ENCODE data around the gene SLC4A2. TPM values are rescaled to one million over a fixed set of nuclear protein-coding genes. Genes with fewer than 3 reads are reported as not detected.

Gene SLC4A2
- polyA plus RNA-seq, 3 donors, result 98.8 to 120 (median 115) TPM

DNA sequence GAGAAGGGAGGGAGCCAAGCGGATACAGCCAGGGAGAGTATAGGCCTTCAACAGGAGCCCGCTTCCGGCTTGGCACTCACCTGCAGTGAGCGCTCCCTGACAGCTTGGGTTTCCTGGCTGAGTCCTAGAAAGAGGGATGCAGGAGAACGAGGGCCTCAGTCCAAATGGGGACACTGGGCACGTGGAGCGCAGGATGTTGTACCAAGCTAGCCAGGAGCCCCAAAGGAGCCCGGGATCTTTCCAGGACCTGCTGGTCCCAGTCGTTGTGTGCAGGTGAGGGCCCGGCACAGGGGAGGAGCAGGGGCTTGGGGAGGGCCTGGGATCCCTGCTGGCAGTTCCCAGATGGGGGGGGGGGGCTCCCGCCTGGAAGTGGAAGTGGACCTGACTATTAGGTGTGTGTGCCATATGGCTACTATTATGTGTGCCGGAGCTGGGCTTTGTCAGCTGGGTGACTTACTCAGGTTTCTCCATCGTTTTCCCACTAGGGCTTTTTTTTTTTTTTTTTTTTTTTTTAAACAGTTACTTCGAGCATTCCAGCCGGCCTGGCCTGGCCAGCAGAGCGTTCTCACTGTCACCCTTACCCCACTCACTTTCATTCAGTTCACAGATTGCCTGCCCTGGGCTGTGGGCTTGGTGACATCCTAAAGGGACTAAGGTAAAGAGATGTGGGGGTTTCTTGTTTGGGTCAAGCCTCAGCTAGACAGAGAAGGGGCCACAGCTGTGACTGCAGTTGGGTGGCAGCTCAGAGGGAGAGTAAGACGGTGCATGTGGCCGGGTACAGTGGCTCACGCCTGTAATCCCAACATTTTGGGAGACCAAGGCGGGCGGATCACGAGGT lies 30.7 kb downstream of the SLC4A2 start:
- no peak for DNase-seq

DNA sequence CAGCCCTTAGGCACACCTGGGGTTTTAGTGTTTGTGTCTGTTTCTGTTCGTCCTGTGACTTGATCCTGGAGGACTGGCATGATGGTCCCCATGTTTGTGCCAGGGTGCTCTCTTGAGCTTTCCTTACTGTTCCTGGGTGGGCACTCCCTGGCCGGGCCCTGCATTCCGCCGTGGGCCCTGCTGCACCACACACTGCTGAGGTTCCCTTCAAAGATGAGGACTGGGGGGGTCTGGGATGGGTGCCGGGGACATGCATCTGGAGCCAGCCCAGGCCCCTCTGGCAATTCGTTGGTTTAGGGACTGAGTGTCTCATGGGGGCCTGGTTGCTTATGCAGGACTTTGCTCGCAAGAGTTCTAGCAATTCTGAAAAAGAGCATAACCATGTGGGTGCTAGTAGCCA lies 31.6 kb downstream of the SLC4A2 start:
- no peak for DNase-seq

DNA sequence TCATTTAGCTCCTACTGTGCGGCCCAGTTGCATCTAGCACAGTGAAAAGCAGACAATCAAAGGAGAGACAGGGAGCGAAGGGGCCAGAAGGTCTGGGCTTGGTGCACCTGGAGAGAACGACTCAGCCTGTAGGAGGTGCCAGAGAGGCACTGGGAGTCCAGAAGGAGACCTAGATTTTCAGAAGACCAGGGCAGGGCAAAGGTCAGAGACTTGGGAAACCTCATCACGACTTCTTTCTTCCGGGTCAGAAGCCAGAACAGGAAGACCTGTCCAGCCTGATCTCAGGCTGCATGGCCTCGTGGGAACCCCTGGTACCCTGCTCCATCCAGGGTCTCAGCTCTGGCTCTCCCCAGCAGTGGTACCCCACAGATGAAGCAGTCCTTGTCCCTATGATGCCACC lies 32.0 kb downstream of the SLC4A2 start:
- DNase-seq, result no peak

DNA sequence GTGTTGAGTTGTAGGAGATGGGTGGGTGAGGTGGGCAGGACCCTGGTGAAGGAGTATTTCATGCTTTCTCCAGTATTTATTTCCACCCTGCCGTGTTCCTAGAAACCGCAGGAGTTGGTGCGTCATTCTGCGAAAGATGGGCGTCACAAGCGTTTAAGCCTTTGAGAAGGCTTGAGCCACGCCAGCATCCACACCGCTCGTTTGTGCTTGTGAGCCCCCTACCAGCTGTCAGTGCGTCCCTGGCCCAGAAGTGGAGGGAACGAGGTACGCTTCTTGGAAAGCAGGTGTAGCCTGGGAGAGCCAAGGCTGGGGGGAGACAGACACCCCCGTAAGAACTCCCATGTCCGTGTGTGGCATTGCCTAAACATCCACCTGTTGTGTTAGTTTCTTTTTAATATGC lies 32.6 kb downstream of the SLC4A2 start:
- no peak for DNase-seq

DNA sequence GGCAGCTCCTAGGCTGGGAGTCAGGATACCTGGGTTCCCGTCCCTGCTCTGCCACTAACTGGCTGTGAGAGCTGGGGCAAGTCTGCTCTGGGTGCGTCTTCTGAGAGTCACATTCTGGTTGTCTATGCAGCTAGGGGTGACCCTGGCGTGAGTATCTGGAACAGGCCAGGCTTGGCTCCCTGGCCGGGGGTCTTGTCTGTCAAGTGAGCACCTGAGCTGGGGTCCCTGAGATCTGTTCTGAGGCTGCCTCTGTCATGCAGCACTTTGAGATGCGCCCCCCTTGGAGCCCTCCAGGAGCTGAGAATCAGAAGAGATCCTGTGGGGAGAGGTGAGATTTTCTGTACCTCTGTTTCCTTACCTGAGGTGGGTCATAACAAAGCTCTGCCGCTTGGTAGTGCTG lies 34.4 kb downstream of the SLC4A2 start:
- DNase-seq, result no peak

DNA sequence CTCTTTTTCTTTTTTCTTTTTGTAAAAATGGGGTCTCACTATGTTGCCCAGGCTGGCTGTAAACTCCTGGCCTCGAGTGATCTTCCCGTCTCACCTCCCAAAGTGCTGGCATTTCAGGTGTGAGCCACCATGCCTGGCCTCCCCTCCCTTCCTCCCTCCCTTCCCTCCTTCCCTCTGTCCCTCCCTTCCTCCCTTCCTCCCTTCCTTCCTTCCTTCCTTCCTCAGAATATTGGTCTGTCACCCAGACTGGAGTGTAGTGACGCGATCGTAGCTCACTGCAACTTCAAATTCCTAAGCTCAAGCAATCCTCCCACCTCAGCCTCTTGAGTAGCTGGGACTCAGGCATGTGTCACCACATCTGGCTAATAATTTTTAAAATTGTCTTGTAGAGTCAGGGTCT lies 35.3 kb downstream of the SLC4A2 start:
- DNase-seq, result no peak

DNA sequence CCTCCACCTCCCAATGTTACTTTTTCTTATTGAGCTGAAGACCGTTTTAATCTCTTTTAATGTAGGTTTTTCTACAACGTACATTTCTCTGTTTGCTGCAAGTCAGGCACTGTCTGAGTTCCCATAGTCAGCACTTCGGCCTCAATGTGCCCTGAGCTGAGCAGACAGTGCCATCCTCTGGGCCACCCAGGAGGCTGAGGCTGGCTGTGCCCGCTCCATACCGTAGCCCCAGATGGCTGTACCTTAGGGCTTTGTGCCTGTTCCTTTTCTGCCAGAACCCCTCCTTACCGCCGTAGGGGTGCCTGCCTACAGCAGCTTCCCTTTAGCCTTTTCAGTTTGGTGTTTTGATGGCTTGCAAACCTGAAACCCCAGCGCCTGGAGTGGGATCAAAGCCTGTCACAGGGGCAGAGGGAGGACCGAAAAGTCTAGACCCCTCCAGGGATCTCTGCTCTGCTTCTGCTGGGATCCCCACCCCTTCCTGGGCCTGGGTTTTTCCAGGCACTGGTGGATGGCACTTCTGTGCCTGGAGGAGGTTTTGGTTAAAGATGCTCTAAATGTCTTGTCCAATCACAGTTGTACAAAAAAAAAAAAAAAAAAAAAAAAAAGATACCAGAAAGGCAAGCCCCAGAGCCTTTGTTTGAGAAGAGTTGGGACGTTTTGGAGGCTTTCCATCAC lies 35.9 kb downstream of the SLC4A2 start:
- no peak for DNase-seq

DNA sequence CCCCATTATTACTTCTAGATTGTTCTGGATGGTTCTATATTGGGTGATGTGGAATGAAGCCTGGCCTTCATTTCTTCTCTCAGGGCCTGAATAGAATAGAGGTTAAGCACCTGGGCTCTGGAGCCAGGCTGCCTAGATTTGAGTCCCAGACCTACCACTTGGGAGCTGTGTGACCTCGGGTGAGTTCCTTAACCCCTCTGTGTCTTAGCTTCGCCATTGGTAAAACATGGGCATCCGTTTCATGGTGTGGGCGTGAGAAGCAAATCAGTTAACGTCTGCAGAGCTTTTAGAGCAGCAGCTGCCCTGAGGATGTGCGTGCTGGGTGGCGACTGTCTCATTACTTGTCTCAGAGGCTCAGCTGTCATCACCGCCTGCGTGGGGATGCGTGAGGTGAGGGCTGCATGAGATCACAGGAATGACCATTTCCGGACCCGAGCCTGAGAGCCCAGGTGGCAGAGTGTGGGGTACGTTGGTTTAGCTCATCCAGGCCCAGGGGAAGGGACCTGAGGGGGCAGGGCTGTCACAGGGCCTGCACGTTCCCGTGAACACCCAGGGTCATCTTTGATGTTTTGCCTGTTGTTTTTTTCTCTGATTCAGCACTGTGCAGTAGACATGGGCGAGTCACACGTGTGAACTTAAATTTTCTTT lies 36.6 kb downstream of the SLC4A2 start:
- DNase-seq, result no peak

DNA sequence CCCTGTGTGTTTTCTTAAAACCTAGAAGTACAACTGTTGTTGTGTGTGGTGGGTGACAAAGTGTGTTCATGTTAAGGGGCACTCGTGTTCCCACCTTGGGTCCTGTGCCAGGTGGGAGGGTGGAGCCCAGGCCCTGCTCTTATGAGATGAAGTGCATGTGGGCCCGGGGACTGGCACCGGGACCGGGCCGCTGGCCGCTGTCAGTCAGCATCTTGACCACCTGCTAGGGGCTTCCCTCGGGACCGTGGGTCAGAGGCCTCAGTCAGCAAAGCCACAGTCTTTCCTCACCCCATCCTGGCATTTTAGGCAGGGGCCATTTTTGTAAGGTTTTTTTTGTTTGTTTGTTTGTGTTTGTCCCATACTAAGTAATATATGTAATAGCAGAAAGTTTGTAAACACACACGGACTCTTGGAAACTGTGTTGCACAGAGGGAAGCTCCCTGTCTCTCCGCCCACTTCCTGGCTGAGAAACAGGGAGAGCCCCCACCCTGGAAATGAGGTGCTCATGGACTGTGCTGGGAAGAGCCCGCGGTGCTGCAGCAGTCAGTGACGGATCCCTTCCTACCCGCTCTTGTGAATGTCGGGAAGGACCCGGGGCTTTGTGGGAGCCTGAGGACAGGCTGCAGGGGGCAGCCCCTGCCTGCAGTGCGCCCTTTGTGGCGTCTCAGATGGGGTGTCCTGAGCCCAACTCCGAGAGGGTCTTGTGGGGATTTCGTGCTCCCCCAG lies 40.3 kb downstream of the SLC4A2 start:
- DNase-seq, result no peak

DNA sequence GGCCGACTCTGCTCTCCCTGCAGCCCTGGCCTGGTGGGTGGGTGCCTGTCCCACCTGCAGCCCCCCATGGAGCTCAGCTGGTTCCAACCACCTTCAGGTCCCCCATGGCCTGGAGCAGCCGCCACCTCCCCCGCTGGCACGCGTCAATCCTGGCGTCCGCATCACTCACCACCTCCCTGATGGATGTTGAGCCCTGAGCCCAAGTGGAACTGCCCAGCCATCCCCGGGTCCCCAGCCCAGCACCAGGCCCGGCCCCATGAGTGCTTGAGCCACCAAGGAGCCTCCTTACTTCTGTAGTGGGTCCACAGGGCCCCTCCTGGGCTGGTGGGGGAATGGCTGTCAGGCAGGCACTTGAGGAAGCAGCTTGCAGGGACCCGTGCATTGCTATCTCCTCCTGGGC lies 41.5 kb downstream of the SLC4A2 start:
- DNase-seq, result no peak

DNA sequence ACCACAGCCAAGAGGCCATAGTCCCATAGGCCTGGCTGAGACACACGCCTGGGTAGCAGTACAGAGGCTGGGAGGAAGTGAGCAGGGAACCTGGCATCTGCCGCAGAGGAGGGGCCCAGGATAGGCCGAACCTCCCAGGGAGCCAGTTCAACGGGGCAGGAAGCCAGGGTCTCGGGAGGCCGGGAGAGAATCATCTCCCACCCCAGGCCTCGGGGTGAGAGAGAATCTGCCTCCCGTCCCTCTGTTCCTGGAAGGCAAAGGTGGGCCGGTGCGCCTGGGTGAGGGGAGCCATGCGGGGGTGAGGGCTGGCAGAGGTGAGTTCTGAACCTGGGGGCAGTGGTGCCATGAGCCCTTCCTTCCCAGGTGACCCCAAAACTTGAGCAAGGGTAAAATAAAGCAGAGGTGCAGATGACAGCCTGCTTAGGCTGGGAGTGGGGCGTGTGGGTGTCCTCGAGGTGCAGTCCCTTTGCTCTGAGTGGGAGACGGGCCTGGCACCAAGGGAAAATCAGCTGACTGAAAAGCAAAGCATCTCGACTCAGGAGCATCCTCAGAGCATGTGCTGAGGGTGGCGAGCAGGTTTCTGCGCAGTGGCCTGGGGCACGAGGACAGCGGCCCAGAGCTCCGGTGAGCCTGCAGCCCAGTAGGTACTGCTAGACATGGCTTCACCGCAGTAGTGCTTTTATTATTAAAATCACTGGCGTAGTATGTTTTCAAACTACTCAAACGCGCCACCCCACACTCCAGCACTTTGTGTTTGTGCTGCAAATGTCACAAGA lies 42.4 kb downstream of the SLC4A2 start:
- DNase-seq, result no peak

DNA sequence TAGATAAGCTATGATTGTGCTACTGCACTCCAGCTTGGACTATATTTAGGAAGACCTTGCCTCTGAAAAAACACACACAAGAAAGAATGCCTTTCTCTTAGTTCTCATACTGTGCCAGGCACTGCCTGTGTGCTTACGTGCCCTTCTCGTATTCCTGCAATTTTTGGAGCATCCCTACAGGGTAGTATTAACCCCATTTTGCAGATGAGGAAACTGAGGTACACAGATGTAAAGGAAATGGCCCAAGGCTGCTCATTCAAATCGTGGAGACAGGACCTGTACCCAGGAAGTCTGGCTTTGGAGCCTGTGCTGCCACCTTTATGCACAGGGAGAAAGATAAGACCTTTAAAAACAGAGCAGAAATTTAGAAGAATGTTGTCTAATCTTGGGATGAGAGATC lies 43.6 kb downstream of the SLC4A2 start:
- DNase-seq, result no peak

DNA sequence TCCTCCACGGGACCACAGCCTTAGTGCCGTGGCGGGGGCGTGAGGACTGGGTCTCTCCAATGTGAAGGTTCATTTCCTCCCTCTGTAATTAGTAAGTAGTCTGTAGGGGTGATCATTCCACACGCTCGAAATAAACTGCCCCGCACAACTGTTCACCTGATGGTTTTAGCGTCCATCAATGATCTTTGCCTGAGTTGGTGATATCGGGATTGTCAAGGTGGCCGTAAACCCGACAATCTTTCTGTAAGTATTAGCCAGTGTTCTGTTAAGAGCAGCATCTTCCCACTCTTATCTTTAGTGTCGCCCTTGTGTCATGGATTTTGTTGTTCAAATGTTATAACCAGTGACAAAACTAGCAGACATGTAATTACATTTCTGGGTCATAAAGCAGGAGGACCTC lies 44.6 kb downstream of the SLC4A2 start:
- no peak for DNase-seq

DNA sequence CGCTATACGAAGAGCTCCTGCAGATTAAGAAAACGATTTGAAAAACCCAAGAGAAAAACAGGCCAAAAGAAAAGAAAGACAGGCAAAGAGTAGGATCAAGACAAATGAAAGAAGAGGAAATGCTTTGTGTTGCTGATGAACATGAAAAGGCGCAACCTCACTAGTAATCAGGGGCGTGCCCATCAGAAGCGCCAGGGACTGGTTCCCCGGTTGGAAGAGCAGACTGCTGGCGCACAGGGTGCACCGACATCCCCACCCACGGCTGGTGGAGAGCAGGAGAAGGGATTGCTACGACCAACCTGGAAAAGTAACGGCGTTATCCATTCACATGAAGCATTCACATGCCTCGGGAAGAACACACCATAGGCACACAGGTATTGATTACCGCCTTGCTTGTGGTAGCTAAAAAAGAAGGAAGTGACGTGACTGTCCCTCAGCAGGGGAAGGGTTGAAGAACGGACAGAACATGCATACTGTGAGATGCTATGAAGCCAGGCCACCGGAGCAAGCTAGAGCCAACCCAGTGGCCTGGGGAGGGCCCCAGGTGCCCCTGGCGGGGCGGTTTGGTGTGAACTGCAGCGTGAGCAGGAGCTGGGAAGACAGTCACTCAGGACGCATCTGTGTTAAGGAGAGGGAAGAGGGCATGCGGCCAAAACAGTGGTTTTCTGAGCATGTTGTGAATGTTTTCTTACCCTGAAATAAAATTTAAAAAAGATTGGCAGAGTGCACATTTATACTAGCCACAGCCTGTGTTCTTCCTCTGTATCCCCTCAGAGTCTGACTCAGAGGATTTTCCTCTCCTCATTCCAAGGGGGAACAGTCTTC lies 45.2 kb downstream of the SLC4A2 start:
- no peak for DNase-seq

DNA sequence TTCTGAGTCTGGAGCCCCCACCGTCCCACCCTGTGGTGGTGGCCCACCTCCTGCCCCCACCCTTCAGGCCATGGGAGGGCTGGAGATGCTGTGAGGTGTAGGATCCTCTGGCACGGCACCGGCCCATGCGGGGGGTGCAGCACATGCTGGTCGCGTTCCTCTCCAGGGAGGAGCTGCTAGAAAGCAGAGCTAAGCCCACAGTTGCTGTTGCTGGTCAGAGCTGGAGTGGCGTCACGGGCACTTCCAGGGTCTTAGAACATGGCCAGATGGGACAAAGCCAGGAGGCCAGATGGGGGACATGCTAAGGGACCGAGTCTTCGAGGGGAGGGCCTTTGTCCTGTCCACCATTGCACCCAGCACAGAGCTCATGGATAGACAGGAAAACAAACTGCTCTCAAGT lies 48.5 kb downstream of the SLC4A2 start:
- DNase-seq, result no peak

DNA sequence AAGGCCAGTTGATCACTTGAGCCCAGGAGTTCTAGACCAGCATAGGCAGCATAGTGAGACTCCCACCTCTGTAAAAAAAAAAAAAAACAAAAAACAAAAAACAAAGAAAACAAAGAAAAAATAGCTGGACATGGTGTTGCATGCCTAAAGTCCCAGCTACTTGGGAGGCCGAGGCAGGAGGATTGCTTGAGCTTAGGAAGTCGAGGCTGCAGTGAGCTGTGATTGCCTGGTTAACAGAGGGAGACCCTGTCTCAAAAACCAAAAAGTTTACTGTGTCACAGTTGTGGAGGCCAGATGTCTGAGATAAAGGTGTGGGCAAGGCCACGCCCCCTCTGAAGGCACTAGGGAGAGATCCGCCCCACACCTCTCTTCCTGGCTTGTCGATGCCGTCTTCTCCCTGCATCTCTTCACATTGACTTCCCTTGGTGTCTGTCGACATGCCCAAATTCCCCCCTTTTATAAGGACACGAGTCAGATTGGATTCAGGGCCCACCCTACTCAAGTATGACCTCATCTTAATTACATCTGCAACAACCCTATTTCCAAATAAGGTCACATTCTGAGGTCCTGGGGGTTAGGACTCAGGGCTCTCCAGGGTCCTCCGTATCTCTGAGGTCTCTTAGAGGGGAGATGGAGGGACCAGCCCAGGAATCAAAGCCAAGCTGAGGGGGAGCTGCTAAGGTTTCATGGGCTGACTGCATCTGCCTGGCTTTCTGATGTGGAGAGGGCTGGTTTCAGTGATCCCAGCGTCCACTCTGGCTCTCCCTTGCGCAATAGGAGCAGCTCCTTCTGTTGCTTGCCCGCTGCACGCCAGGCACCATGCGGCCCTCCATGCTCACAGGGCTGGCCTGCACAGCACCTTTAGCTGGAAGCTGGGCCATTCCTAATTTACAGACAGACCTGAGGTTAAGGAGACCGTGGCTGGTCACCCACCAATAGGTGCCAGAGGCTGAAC lies 50.0 kb downstream of the SLC4A2 start:
- DNase-seq, result no peak

DNA sequence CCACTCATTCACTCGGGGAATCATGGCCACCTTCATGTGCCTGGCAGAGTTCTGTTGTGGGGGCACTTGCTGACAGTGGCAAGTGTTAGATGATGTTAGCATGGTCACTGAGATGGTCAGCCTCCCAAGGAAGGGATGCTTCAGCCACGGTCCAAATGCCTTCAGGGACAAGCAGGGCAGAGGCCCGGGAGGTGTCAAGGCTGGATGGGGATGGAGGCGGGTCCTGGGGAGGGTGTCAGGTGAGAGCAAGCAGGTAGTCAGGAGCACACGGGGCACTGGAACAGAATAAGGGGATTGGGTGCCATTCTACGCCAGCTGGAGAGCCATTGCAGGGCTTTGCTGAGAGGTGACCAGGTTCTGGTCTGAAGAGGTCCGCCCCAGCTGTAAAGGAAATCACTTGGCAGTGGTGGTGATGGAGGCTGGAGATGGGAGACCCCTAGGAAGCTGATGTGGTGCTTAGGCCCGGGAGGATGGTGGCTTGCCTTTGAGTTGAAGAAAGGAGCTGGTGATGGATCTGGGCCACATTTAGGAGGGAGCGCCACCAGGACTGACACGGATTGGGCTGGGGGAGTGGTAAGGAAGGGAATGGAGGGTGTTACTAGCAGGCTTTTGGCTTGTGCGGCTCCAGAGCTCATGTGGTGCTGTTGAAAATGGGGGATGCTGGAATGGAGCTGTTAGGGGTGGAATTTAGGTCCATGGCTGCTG lies 51.0 kb downstream of the SLC4A2 start:
- no peak for DNase-seq

DNA sequence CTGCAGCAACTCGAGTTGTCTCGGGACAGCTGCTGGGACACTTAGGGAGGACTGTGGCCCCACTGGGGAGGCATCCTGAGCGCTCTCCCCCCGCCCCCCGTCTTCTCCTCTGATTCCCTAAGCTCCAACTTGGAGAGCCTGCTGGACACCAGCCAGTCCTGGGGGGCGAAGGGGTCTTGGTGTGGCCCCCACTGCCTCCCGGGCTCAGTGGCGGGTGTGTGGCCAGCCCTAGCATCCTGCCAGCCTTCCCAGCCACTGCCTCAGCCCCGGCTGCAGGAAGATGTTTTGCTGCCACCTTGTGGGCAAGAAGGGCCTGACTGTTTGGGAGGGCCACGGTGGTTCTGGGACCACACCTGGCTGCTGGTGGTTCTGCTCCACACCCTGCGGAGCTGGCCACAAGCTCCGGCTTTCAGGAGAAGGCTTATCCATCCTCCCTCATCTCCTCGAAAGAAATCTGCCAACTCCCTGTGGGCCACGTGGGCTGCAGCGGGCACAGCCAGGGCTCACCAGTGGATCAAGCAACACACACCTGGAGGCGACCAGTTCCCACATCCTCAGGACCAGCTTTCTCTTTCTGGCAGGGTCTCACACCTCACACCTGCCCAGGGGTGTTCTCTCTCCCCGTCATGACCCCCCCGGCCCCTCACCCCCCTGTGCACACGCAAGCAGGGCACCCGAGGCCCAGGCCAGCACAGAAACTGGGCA lies 51.7 kb downstream of the SLC4A2 start:
- peak; percentile 60 for DNase-seq
